ENCODE measurements around the gene ACADSB. TPM values are rescaled to one million over a fixed set of nuclear protein-coding genes. Genes with fewer than 3 reads are reported as not detected.

Gene ACADSB
- total and polyA plus RNA-seq, 9 donors, result 8.8 to 26.6 (median 24.0) TPM

GRCh38 chr10:122998360-122998917, 10.4 kb upstream of the ACADSB start:
- intact Hi-C loops (cut with DNase I), result no loop called here
- H3K4me1 ChIP-seq (ENCODE audit: insufficient read depth), result peaks cover 2% of the 10 kb centered on the region
- WGBS, 3 donors, result 74 to 82% (median 78%) methylated on average over 6 of the region's 6 CpGs
- no peaks in the 10 kb centered on the region for H3K36me3 ChIP-seq
- H3K9me3 ChIP-seq, result no peaks in the 10 kb centered on the region
- H3K27ac ChIP-seq, result no peak overlapping the region
- no peaks in the 10 kb centered on the region for H3K27me3 ChIP-seq
- H3K4me3 ChIP-seq, result no peak overlapping the region
- DNase-seq, result no peak
- TF ChIP-seq CTCF (IDR thresholded peaks at IDR 0.05), result no peak
- TF ChIP-seq EP300 (IDR thresholded peaks at IDR 0.05), result no peak

GRCh38 chr10:122998934-122999333, 9.9 kb upstream of the ACADSB start:
- Histone ChIP-seq H3K27me3 (no peaks in the 10 kb centered on the region), H3K36me3 (no peaks in the 10 kb centered on the region), H3K4me1 (ENCODE audit: insufficient read depth) (peaks cover 2% of the 10 kb centered on the region), H3K27ac (no peak overlapping the region), H3K4me3 (no peak overlapping the region), H3K9me3 (no peaks in the 10 kb centered on the region)
- 93 to 97% (median 97%) methylated on average over 3 of the region's 3 CpGs for whole genome bisulfite sequencing, 3 donors
- no peak for TF ChIP-seq EP300 (IDR thresholded peaks at IDR 0.05)
- no peak for TF ChIP-seq POLR2A (IDR thresholded peaks at IDR 0.05)
- TF ChIP-seq CTCF (IDR thresholded peaks at IDR 0.05), result no peak
- intact Hi-C loops (cut with DNase I), result no loop called here
- DNase-seq, result no peak

GRCh38 chr10:122999347-122999746, 9.5 kb upstream of the ACADSB start:
- no peak overlapping the region for H3K4me3 ChIP-seq
- DNase-seq, result no peak
- no peaks in the 10 kb centered on the region for H3K27me3 ChIP-seq
- peaks cover 2% of the 10 kb centered on the region for H3K4me1 ChIP-seq (ENCODE audit: insufficient read depth)
- 73 to 88% (median 82%) methylated on average over 3 of the region's 3 CpGs for WGBS, 3 donors
- H3K36me3 ChIP-seq, result no peaks in the 10 kb centered on the region
- TF ChIP-seq EP300 (IDR thresholded peaks at IDR 0.05) (no peak), POLR2A (IDR thresholded peaks at IDR 0.05) (no peak), CTCF (IDR thresholded peaks at IDR 0.05) (no peak)
- H3K27ac ChIP-seq, result no peak overlapping the region
- intact Hi-C loops (cut with DNase I), result no loop called here
- H3K9me3 ChIP-seq, result no peaks in the 10 kb centered on the region

GRCh38 chr10:123000155-123000554, 8.7 kb upstream of the ACADSB start:
- no peaks in the 10 kb centered on the region for H3K9me3 ChIP-seq
- H3K27ac ChIP-seq, result no peak overlapping the region
- H3K27me3 ChIP-seq, result no peaks in the 10 kb centered on the region
- intact Hi-C loops (cut with DNase I), result loop anchor here in 1 of 4 donors (10.0 kb wide), 1 partner anchor 155 kb away; the partner anchor contains the start of gene BUB3
- WGBS, 3 donors, result 72 to 79% (median 74%) methylated on average over 3 of the region's 3 CpGs
- no peak overlapping the region for H3K4me3 ChIP-seq
- no peak for TF ChIP-seq EP300 (IDR thresholded peaks at IDR 0.05)
- no peak for TF ChIP-seq POLR2A (IDR thresholded peaks at IDR 0.05)
- no peak for TF ChIP-seq CTCF (IDR thresholded peaks at IDR 0.05)
- peaks cover 2% of the 10 kb centered on the region for H3K4me1 ChIP-seq (ENCODE audit: insufficient read depth)
- no peak for DNase-seq
- H3K36me3 ChIP-seq, result no peaks in the 10 kb centered on the region

Measured in ovary (tissue), 9 donors.